ENCODE measurements around the gene AGAP1.

AGAP1 gene

GRCh38 chr2:235612181-235612950 is 118.5 kb downstream of the AGAP1 start:
- no peak for DNase-seq

- DNase-seq: no peak
Measured at GRCh38 chr2:235613649-235614048, 119.8 kb downstream of the AGAP1 start.

GRCh38 chr2:235614176-235614860 is 120.5 kb downstream of the AGAP1 start:
- DNase-seq: no peak

DNA sequence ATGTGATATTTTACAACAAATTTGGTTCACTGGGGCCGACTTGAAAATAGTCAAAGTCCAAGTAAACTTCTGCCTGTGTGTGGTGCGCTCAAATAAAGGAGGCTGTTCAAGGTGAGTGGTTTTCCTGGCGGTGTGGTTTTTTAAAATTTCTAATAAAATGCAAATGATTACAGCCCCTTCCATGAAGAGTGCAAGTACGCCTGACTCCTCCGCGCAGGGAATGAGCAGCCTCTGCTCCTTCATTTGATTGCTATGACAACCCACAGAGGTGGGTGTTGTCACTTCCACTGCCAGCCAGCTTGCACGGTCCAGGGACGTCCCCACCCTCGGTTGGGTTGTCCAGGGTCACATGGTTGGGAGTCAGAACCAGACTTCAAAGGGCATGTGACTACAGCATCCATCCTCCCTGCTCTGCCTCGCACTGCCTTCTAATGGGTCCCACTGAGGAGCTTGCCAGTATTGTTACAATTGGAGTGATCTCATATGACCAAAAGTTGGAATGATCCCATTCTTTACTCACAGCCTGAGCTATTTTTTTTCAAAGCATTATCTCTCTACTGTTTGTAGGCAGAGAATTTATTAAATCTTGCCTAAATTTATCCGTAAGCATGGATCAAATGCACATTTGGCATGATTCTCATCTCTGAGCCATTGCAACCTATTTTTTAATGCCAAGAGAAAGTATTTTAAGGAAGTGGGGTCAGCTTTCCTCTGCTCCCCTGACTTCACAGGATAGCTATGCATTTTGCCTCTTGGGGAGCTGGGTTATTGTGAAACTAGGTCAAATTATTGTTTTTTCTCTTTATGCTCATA is 121.3 kb downstream of the AGAP1 start:
- no peak for DNase-seq

DNA sequence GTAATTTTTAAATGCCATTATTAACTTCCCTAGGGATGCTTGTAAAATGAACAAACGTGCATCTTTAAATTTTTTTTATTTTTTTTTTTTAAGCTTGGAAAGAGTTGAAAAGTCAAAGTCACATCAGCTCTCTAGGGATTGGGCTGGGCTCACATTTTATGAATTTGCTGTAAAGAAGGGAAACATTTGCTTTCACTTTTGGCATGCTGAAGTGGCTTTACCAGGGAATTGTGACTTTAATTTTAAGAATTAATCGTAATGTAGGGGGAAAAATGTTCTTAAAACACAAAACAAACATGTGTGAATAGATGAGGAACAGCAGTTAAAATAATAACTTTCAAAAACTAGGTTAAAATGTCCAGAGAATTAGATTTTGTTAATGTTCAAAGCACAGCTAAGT is 123.0 kb downstream of the AGAP1 start:
- no peak for DNase-seq

GRCh38 chr2:235618039-235618438 is 124.2 kb downstream of the AGAP1 start:
- DNase-seq: no peak

DNA sequence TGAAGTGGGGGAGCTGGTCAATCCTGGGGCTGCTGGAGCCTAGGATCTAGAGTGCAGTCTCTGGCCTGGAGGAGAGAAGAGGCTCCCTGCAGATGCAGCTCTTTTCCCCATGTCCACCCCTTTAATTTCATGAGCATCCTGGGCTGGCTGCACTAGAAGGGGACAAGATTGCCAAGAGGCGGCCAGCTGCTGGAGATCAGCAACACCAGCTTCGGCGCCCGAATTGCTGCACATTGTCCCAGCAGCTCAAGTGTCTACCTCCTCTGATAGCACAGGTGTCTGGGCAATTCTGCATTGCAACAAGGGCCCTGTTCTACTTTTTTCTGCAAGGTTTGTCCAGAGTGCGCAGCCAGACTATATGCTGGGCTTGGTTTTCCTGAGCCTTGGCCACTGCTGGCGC is 125.7 kb downstream of the AGAP1 start:
- DNase-seq: no peak

DNA sequence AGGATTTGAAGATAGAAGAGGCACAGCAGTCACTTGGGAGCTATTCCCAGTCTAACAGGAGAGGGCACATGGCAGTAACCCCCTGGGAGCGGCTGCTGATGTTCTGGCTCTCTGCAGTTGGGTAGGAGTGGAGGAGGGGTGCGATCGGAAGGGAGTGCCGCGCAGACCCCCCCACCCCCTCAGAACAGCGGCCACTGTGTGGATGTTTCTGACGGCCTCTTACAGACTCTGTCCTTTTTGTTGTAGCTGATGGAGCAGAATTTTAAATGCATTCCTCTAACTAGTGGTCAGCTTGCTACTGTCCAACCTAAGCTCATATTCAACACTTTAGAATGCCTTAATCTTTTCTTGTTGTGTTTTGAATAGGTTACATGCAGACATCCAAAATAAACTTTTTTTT is 127.9 kb downstream of the AGAP1 start:
- no peak for DNase-seq

GRCh38 chr2:235623111-235623510 is 129.3 kb downstream of the AGAP1 start:
- DNase-seq: no peak

- no peak for DNase-seq
Measured at GRCh38 chr2:235623752-235624151, 129.9 kb downstream of the AGAP1 start.

GRCh38 chr2:235626658-235627057 is 132.8 kb downstream of the AGAP1 start:
- DNase-seq: no peak

DNA sequence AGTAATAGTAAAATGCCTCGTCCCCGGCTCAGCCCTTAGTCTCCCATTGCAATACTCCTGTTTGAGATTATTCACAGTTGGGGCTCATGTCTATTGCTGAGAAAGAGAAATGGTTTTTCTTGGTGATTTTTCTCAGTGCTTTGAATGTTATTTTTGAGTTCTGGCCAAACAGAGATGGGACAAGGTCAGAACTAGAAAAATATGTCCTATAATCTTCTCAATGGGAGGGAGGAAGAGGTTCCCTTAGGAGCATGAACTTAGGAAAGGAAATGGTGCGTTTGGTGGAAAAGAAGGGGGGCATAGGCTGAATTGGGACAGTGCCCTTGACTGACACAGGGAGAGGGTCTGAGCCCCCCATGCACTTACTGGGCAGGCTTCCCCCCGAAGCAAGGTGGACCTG is 133.8 kb downstream of the AGAP1 start:
- DNase-seq: no peak

- DNase-seq: no peak
Measured at GRCh38 chr2:235630718-235631296, 137.0 kb downstream of the AGAP1 start.

GRCh38 chr2:235634435-235635158 is 140.8 kb downstream of the AGAP1 start:
- DNase-seq: no peak

DNA sequence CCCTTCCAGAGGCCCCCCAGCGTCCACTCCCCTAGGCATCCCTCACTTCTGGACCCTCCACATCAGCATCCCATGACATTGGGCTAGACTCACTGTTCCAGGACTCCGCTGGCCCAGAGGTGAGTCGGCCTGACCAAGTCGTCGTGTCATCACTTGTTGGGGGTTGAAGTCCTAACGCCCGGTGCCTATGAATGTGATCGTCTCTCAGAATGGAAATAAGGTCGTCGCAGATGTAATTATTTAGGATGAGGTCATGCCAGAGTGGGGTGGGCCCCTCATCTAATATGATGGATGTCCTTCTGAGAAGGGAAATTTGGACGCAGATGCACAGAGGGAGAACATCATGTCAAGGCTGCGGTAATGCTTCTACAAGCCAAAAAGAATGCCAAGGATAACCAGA is 142.7 kb downstream of the AGAP1 start:
- DNase-seq: no peak

GRCh38 chr2:235637896-235638295 is 144.1 kb downstream of the AGAP1 start:
- no peak for DNase-seq

- DNase-seq: no peak
Measured at GRCh38 chr2:235638541-235639427, 144.9 kb downstream of the AGAP1 start.

DNA sequence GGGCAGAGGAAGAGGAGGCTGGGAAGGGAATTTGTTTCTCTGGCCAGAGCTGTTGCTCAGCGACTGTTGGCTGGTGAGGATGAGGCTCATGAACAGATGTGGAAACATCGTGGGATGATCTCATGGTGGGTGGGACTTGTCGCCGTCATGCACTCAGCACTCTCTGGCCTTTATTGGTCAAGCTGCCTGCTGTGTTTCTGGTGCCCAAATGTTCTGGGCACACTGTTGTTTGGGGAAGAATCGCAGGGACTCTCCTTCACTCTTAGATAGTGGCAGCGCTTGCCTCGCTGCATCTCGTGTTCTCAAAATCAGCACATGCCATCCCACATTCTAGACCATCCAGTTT is 145.6 kb downstream of the AGAP1 start:
- DNase-seq: no peak

GRCh38 chr2:235639885-235640284 is 146.0 kb downstream of the AGAP1 start:
- no peak for DNase-seq

DNA sequence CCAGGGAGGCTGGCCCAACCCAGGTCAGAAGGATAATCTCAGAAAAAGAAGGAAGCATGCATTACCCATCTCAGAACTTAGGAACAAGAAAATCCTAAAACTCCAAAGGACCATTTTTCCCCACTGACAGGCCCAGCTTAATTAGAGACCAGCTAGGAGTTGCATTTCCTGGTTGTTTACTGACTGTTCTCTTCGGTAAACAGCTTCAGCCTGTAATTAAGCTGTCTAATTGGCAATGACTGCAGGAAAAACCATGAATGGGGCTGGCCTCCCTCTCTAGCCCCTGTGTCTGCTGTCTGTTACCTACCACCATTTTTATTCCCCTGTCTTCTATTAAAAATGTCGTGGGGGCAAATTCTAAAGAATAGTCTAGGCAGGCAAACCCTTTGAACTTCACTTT is 146.5 kb downstream of the AGAP1 start:
- DNase-seq: no peak

GRCh38 chr2:235640926-235641723 is 147.3 kb downstream of the AGAP1 start:
- DNase-seq: no peak
